Cardiac septum (tissue), 1 donor: ENCODE results near the gene SNRNP27. TPM values are rescaled to one million over a fixed set of nuclear protein-coding genes. Genes with fewer than 3 reads are reported as not detected.

Experiments
- DNase-seq: peaks from one replicate; pipeline ENCODE4 v3.0.0-alpha.2; 2020; ENCODE audit warnings: low spot score
- intact Hi-C: fragments of 100-400 bp; cut with DNase I; formaldehyde crosslinking; loops from one replicate; pipeline ENCODE4 v1.14.0; 2022
- total RNA-seq: library from RNA; stranded (reverse); fragmentation: NEBNext Ultra II Directional; extraction: Animal tissue kit (Norgen Biotek cat#: 25700); gene quantifications from one replicate; pipeline ENCODE4 v1.2.1, GENCODE V29; 2021
- donor health status: DM: no; HTN: no; CAD: no.

SNRNP27 gene
- total RNA-seq, 1 donor from 2014 or later, result 48.6 TPM

DNA sequence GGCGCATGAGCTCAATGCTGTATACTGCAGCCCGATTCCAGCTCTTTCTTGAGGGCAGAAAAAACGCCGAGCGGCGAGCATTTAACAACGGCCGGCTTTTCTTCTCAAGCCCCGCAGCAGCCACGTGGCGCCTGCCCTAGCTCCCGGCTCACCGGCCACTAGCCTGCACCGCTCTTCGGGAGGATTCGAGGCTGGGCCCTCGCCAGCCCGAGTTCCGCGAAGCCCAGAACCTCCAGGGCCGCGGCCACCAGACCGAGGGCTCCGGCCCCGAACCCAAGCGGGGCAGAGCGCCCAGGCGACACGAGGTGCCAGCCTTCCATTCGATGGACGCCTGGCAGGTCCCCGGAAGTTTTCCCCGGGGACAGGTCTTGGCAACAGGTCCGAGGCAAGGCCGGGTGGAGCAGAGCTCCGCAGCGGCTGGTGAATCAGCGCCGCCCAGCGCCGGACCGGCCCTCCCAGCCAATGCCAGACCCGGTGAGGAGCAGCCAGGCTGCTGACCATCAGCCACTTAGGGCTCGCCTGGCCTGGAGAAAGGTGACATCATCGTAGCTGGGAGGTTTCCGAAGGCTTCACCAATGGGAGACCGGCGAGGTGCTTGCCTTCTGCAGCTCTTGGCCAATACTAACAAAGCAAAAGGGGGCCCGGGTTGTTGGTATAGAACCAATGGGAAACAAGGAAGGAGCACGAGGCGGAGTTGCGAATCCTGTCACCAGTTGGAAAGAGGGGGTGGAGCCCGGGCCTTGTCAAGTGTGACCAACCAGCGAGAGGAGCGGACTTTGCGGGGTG, 20.6 kb downstream of the SNRNP27 start:
- intact Hi-C loops, result loop anchor here (1.0 to 5.0 kb wide), 6 partner anchors 156 to 388 kb away; partner anchors contain the start of genes C2orf42, FAM136A and TIA1
- DNase-seq, result peak; percentile 100

DNA sequence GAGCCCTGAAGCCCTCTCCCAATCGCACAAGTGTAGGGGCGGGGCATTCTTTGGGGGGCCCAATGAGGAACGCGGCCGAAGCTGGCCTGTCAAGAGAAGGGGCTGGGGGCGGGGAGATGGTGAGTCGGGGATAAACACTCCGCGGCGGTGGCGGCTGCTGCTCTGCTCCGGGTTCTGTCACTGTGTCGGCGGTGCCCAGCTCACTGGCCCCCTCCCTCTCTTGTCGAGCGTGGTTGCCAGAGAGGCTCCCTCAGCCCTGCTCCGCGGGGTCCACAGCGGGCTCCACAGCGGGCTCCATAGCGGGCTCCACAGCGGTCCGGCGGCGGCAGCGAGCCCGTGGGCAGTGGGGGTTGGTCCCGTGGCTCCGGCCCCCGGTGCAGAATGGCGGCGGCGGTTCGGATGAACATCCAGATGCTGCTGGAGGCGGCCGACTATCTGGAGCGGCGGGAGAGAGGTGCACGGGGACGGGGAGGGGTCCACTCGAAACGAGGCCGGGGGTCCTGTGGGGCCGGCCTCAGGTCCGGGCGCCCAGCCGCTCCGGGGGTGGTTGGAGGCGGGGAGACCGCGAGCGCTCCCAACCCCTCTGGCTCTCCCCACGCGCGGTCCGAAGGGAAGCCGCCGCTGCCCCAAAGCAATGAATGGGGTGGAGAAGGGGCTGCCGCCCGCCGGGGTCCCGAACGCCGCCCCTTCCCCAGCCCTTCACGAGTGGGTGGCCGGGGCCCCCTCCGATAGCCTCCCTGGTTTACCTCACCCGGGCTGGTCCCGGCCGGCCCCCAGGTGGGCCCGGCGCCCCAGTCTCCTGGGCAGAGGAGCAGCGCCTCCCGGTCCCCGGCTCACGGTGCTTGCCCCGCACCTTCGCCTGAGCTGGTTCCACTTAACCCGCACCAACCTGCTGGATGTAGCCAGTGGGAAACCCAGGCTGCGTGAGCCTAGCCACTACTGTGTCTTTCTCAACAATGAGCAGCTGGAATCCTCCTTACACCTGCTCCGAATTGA, 21.5 kb downstream of the SNRNP27 start, which contains the start of gene MXD1:
Gene MXD1 (plus strand): TSS at position 160 of the 996 bp plus-strand sequence. CDS start 222 bp downstream, at position 382.
- intact Hi-C loops, result loop anchor here (1.0 to 5.0 kb wide), 6 partner anchors 156 to 387 kb away; partner anchors contain the start of genes C2orf42, FAM136A and TIA1

GRCh38 chr2:69916106-69916505, 22.4 kb downstream of the SNRNP27 start:
- intact Hi-C loops, result no loop called here
- DNase-seq, result no peak

More for the DNA sequence above, 21.5 kb downstream of the SNRNP27 start, which contains the start of gene MXD1:
- DNase-seq, result no peak

- intact Hi-C loops, result no loop called here
- DNase-seq, result no peak
Measured at GRCh38 chr2:69917852-69918251, 24.1 kb downstream of the SNRNP27 start.

DNA sequence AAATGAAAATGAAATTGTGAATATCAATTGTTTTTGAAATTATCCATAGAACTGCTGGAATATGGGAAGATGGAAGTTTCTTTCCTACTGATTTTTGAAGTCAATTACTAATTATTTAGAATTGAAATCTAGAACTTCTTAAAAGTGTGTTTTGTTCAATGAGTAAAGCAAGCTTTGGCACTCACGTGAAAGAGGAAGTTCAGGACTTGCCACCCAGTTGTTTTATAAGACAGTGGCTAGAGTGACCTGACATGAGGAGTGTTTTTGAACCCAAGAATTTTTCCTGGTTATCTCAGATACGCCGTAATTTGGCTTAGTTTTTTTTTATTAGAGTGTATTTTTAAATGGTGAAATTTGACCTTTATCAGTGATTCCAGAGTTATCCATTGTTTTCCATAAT, 24.6 kb downstream of the SNRNP27 start:
- no peak for DNase-seq
- intact Hi-C loops, result no loop called here

- intact Hi-C loops, result no loop called here
- DNase-seq, result no peak
Measured at GRCh38 chr2:69923116-69923515, 29.4 kb downstream of the SNRNP27 start.

GRCh38 chr2:69926849-69927515, 33.2 kb downstream of the SNRNP27 start:
- intact Hi-C loops, result no loop called here
- DNase-seq, result no peak

DNA sequence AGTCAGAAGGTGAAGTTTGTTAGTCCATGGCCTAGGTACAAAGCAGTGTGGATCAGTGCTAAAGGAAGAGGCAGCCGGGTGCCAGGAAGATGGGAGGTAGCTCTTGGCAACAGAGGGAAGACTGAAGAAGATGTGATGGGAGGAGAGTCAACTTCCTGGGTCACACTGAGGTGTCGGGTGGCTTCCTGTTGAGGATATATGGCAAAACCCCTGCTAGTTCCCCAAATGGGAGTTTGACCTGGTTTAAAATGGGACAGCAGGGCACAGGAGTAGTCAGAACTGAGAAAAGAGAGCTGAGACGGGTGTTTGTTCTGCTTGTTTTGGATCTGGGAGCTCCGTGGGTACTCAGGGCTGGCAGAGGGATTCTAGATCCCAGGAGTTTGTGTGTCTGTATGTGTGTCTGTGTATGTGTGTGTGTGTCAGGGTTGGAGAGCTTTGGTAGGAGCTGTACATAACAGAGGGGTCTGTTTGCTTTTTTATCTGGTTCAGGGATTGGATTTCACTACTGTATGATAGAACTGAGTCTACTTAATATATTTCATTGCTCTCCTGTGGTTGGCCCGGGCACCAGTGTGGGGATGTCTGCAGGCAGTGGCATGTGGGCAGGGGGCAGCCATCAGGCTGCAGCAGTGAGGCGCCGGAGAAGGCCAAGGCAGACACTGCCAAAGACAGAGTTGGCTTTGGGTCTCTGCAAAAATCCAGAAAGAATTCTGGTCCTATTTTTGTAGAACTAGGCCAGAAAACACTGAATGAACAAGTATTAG, 38.3 kb downstream of the SNRNP27 start:
- intact Hi-C loops, result no loop called here
- DNase-seq, result no peak

- intact Hi-C loops, result no loop called here
- DNase-seq, result no peak
Measured at GRCh38 chr2:69932596-69932922, 38.8 kb downstream of the SNRNP27 start.

GRCh38 chr2:69933254-69933828, 39.6 kb downstream of the SNRNP27 start:
- intact Hi-C loops, result no loop called here
- no peak for DNase-seq

DNA sequence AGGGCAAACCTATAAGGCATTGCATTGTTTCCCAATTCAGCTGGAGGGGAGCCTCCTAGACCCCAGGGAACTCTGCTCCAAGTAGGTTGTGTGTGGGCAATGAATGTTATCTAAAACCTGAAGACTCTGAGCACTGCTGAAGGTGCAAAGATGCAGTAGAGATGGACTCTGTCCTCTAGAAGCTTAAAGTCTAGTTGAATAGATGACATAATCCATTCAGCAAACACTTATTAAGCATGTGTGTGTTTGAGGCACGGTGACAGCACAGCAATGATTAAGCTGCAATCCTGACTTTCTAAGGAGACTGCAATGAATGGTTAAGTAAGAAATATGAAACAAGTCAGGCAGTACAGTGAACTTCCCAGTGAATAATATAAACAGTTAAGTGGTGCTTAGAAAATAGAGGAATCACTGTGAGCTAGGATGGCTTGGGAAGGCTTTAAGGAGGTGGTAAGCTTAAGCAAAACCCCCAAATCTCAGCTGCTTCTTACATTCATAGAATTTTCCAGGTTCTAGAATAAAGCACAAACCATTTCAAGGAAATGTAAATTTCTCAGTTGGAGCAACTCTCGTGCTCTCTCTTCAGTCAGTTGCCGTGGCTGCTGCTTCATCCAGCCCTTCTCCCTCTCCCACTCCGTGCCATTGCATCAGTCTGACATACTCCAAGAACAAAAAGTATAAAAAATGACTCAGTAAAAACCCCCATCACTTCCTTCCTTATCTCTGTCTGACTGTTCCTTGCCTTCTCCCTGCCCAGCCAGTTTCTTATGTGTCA, 40.3 kb downstream of the SNRNP27 start:
- intact Hi-C loops, result no loop called here
- DNase-seq, result no peak

GRCh38 chr2:69934614-69934908, 40.8 kb downstream of the SNRNP27 start:
- intact Hi-C loops, result no loop called here
- DNase-seq, result no peak

DNA sequence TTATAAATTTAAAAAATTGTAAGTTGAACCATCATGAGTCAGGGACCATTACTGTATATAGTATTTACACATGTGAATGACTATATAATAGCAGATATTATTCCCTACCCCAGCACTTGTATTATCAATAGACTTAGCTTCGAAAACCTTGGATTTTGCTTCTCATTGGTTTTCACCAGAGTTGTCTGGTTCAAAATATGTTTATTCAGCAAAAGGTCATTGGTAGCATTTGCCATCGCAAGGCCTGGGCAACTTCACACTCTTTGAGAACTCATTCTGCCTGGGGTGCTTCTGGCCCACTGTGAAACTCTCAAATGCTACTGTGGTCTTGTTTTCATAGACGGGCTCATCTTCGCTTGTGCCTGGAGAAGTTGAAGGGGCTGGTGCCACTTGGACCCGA, 41.3 kb downstream of the SNRNP27 start:
- DNase-seq, result no peak
- intact Hi-C loops, result no loop called here

GRCh38 chr2:69936906-69937305, 43.1 kb downstream of the SNRNP27 start:
- no peak for DNase-seq
- intact Hi-C loops, result no loop called here

DNA sequence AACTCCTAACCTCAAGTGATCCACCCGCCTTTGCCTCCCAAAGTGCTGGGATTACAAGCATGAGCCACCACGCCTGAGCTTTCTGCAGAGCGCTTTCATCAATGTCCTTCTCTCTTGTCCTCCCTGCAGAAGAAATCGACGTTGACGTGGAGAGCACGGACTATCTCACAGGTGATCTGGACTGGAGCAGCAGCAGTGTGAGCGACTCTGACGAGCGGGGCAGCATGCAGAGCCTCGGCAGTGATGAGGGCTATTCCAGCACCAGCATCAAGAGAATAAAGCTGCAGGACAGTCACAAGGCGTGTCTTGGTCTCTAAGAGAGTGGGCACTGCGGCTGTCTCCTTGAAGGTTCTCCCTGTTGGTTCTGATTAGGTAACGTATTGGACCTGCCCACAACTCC, 44.2 kb downstream of the SNRNP27 start:
- intact Hi-C loops, result no loop called here
- DNase-seq, result no peak

- intact Hi-C loops, result no loop called here
- no peak for DNase-seq
Measured at GRCh38 chr2:69939722-69940121, 46.0 kb downstream of the SNRNP27 start.

DNA sequence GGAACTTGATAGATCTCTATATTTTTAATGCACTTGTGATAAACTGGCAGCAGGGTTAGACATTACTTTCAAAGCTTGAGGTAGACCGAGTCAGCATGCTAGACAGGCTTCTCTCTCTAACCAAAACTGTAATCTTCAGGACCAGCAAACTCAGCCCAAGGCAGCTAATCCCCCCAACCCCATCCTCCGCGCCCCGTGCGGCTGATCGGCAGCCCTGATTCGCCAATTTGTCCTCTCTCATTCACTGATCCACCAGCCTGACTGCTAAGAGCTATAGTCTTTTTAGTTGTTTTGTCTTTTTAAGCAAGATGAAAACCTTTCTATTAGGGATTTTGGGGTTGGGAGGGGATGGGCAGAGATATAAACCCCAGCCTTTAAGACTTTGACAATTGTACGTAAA, 46.9 kb downstream of the SNRNP27 start:
- no peak for DNase-seq
- intact Hi-C loops, result no loop called here
